ENCODE data around the gene DICER1.

DICER1 gene

DNA sequence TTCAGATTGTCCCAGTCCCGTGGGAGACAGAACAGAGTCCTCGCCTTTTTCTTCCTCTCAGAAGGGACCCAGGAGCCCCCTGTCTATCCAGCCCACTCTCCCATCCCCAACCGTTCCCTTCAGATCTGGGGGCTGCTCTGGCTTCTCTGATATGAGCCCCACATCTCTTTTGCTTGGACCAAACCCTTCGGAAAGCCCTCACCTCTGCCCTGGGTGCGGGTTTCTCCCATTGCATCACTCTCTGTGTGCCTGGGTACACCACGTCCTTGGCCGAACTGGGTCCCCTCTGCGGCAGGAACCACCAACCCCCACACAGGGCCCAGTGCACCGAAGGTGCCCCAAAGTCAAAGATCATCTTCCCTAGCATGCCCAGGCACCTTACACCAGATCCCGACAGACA is 87.8 kb downstream of the DICER1 start:
- TF ChIP-seq, protein P1, sequence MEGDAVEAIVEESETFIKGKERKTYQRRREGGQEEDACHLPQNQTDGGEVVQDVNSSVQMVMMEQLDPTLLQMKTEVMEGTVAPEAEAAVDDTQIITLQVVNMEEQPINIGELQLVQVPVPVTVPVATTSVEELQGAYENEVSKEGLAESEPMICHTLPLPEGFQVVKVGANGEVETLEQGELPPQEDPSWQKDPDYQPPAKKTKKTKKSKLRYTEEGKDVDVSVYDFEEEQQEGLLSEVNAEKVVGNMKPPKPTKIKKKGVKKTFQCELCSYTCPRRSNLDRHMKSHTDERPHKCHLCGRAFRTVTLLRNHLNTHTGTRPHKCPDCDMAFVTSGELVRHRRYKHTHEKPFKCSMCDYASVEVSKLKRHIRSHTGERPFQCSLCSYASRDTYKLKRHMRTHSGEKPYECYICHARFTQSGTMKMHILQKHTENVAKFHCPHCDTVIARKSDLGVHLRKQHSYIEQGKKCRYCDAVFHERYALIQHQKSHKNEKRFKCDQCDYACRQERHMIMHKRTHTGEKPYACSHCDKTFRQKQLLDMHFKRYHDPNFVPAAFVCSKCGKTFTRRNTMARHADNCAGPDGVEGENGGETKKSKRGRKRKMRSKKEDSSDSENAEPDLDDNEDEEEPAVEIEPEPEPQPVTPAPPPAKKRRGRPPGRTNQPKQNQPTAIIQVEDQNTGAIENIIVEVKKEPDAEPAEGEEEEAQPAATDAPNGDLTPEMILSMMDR (conservative IDR thresholded peaks at IDR 0.05; ENCODE audit: low read depth, low read length), result no peak
- no peak overlapping the region for H3K4me3 ChIP-seq (ENCODE audit: low read depth, low read length)
- no peak for DNase-seq (ENCODE audit: low read depth)

DNA sequence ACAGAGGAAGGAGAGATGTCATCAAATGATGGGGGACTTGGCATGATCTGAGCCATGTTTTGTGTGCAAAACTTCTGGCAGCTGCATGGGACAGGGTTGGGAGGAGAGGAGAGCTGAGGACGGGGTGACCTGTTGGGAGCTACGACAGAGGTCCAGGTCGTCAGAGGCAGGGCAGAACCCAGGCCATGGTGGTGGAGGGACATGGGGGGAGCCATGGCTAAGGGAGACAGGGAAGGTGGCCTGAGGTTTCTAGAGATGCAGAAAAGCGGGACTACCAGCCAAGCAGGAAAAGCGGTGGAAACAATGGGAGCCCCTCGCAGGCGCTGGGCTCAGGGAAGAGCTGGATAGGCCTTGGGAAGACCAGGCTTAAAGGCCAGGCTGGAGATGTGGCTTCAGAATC is 88.3 kb downstream of the DICER1 start:
- H3K4me3 ChIP-seq (ENCODE audit: low read depth, low read length), result no peak overlapping the region
- no peak for DNase-seq (ENCODE audit: low read depth)
- TF ChIP-seq, protein P1 (conservative IDR thresholded peaks at IDR 0.05; ENCODE audit: low read depth, low read length), result no peak

DNA sequence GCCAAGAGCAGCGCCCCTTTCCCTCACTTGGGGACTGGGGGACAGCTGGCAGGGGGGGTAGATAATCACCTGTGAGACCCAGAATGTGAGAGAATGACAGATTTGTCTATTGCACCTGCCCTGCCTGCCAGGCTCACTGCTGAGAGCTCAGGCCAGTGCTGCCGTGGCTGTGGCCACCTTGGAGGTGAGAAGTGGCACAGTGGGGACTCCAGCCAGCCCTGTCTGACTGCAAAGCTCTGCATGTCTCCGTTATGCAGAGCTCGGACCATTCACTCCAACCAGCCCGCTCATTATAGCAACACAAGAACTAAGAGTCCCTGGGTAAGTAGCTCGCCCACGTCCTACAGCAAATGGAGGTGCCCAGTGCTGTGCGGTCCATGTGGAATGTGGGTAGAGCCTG is 88.8 kb downstream of the DICER1 start:
- H3K4me3 ChIP-seq (ENCODE audit: low read depth, low read length), result no peak overlapping the region
- TF ChIP-seq, protein P1 (conservative IDR thresholded peaks at IDR 0.05; ENCODE audit: low read depth, low read length), result no peak
- no peak for DNase-seq (ENCODE audit: low read depth)

DNA sequence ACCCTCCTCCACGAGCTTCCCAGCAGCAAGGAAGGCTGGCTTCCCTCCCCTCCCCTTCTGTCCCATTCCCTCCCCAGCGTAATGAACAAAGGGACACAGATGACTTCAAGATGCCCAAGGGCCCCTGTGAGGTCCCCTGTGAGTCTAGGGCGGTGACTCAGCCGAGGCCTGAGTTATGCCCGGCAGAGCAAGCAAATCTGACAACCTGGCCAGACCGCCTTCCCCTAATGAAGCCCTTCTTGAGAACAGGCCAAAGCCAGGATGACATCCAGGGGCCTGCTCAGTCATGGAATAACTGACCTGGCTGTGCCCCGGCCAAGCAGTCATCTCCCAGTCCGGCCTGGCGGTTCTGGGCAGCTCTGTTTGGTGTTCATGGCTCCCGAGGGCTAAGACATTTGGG is 89.2 kb downstream of the DICER1 start:
- TF ChIP-seq, protein P1 (conservative IDR thresholded peaks at IDR 0.05; ENCODE audit: low read depth, low read length), result no peak
- no peak for DNase-seq (ENCODE audit: low read depth)
- no peak overlapping the region for H3K4me3 ChIP-seq (ENCODE audit: low read depth, low read length)

DNA sequence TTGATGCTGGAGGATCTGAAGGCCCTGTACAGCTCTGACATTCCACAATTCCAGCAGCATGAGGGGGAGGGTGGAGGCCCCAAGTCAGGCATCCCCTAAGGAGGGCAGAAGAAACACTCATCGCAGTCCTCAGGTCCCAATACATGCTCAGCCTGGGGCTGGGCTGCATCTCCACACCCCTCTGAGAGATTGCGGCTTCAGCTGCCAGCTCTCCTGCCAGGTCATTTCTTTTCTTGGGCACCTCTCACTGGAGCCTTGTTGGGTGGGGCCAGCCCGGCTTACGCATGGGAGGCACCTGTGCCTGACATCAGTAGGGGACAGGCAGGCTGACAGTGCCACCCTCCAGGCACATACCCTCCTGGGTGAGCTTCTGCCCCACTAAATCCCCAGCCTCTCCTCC is 89.8 kb downstream of the DICER1 start:
- DNase-seq (ENCODE audit: low read depth), result no peak
- H3K4me3 ChIP-seq (ENCODE audit: low read depth, low read length), result no peak overlapping the region
- TF ChIP-seq, protein P1 (conservative IDR thresholded peaks at IDR 0.05; ENCODE audit: low read depth, low read length), result no peak

DNA sequence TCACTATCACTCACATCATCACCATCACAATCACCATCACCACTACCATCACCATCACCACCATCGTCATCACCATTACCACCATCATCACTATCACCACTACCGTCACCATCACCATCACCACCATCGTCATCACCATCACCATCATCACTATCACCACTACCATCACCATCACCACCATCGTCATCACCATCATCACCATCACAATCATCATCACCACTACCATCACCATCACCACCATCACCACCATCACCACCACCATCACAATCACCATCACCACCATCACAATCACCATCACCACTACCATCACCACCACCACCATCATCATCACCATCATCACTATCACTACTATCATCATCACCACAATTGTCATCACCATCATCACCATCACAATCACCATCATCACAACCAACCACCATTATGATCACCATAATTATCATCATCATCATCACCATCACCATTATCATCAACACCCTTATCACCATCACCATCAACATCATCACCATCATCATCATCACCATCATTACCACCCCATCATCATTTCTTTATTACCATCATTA is 90.8 kb downstream of the DICER1 start:
- H3K4me3 ChIP-seq (ENCODE audit: low read depth, low read length), result no peak overlapping the region
- TF ChIP-seq, protein P1 (conservative IDR thresholded peaks at IDR 0.05; ENCODE audit: low read depth, low read length), result no peak
- DNase-seq (ENCODE audit: low read depth), result no peak

DNA sequence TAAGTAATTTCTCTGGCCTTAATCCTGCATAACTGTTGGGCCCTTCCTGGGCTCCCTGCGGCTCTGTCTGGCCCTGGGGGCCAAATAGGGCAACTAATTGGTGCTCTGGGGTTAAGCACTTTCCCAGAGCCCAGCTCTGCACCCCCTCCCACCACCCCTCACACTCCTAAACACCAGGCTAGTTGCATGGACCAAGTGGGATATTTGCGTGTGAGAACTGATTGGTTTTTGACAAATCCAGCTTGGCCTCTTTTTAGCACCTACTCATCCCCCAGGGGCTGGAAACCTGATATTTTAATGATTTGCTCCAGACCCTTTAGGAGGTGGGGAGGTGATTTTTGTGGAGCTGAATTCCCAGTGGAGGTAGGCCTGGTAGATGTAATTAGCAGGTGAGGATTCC is 91.9 kb downstream of the DICER1 start:
- DNase-seq (ENCODE audit: low read depth), result no peak
- H3K4me3 ChIP-seq (ENCODE audit: low read depth, low read length), result no peak overlapping the region
- TF ChIP-seq, protein P1 (conservative IDR thresholded peaks at IDR 0.05; ENCODE audit: low read depth, low read length), result no peak

Data from choroid plexus epithelial cell (primary cell).